OCI-LY3 (cell line): ENCODE measurements around the gene STIM1.

ENCODE experiments used
- H2AFZ ChIP-seq: fragments of 200-600, 300-600 bp; shearing (Covaris generic); 2 replicates; pipeline ENCODE4 v1.6.0; 2014; ENCODE audit warnings: antibody characterized with exemption, low read depth, low read length
- H3K27ac ChIP-seq: fragments of 200-600, 300-600 bp; sonication (generic); 2 replicates; pipeline ENCODE4 v1.5.1; 2014; ENCODE audit warnings: mild to moderate bottlenecking, low read length, moderate library complexity, mixed read lengths
- H3K27me3 ChIP-seq: fragments of 200-600, 300-600 bp; sonication (generic); 2 replicates; pipeline ENCODE4 v1.6.1; 2014; ENCODE audit warnings: low read depth, low read length, mixed read lengths
- H3K36me3 ChIP-seq: fragments of 200-600, 300-600 bp; sonication (generic); replicated peaks from 2 replicates; pipeline ENCODE3; 2014; ENCODE audit warnings: low read depth, low read length, mixed read lengths
- H3K4me1 ChIP-seq: fragments of 300-600, 200-600 bp; sonication (generic); 2 replicates; pipeline ENCODE4 v1.6.1; 2014; ENCODE audit warnings: low read length, mixed read lengths
- H3K4me2 ChIP-seq: fragments of 200-600, 300-600 bp; sonication (generic); 2 replicates; pipeline ENCODE4 v1.6.1; 2014; ENCODE audit warnings: low read length, mixed read lengths
- H3K4me3 ChIP-seq: fragments of 300-600, 200-600 bp; sonication (generic); 2 replicates; pipeline ENCODE4 v1.5.1; 2014; ENCODE audit warnings: antibody characterized with exemption, mild to moderate bottlenecking, low read length, moderate library complexity
- H3K79me2 ChIP-seq: fragments of 300-600, 200-600 bp; shearing (Covaris generic); 2 replicates; pipeline ENCODE4 v1.6.1; 2014; ENCODE audit warnings: mild to moderate bottlenecking, low read length, mixed read lengths
- H3K9ac ChIP-seq: fragments of 300-600, 200-600 bp; shearing (Covaris generic); 2 replicates; pipeline ENCODE4 v1.6.0; 2014; ENCODE audit warnings: mild to moderate bottlenecking, low read length, moderate library complexity
- H3K9me3 ChIP-seq: fragments of 200-600, 300-600 bp; shearing (Covaris generic); 2 replicates; pipeline ENCODE4 v1.6.1; 2014; ENCODE audit warnings: low read length, mixed read lengths; ENCODE audit not compliant: insufficient read depth
- H4K20me1 ChIP-seq: fragments of 200-600, 300-600 bp; sonication (generic); 2 replicates; pipeline ENCODE4 v1.6.1; 2016; ENCODE audit warnings: low read length, mixed read lengths; ENCODE audit not compliant: insufficient read depth
- EZH2phosphoT487 ChIP-seq: fragments of 200-600 bp; shearing (Covaris generic); IDR thresholded peaks from 2 replicates; pipeline ENCODE4 v1.6.1; 2018; ENCODE audit warnings: antibody characterized with exemption, mixed run types, low read depth
- TF ChIP-seq, protein P1 (sequence below): fragments of 200-600, 300-600 bp; sonication (generic); IDR thresholded peaks from 2 replicates; pipeline ENCODE4 v1.5.1; 2014; ENCODE audit warnings: antibody characterized with exemption, low read length, low read depth

Gene STIM1

DNA sequence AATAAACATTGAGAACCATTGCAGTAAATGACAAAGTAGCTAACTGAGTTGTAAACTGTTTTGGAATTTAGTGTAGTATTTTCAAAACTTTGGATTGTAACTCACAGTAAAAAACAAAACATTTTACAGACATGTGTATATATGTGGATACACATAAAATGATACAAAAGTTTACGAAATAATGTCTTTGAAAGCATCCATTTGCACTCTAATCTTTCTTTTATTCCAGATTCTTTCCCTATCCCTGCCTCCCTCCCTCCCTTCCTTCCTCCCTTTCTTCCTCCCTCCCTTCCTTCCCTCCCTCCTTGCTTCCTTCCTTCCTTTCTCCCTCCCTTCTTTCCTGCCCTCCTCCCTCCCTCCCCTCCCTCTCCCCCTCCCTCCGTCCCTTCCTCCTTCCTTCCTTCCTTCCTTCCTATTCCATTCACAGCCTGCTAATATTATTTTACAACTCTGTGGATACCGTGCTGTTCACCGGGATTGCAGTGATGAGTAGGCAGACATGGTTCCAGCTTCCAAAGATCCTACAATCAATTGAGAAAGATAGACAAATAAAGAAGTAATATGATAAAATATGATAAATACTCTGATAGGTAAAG, 242.7 kb downstream of the STIM1 start:
- Histone ChIP-seq H3K4me3 (no peak overlapping the region), H3K27ac (no peak overlapping the region), H3K4me1 (peaks cover 12% of the 10 kb centered on the region), H3K4me2 (no peak overlapping the region), H3K79me2 (peaks cover 84% of the 10 kb centered on the region), H3K36me3 (peaks cover 32% of the 10 kb centered on the region), H4K20me1 (peaks cover 18% of the 10 kb centered on the region), H2AFZ (no peak overlapping the region), H3K27me3 (no peaks in the 10 kb centered on the region), H3K9me3 (no peaks in the 10 kb centered on the region), H3K9ac (no peak overlapping the region)
- no peak for TF ChIP-seq EZH2phosphoT487
- TF ChIP-seq, protein P1, sequence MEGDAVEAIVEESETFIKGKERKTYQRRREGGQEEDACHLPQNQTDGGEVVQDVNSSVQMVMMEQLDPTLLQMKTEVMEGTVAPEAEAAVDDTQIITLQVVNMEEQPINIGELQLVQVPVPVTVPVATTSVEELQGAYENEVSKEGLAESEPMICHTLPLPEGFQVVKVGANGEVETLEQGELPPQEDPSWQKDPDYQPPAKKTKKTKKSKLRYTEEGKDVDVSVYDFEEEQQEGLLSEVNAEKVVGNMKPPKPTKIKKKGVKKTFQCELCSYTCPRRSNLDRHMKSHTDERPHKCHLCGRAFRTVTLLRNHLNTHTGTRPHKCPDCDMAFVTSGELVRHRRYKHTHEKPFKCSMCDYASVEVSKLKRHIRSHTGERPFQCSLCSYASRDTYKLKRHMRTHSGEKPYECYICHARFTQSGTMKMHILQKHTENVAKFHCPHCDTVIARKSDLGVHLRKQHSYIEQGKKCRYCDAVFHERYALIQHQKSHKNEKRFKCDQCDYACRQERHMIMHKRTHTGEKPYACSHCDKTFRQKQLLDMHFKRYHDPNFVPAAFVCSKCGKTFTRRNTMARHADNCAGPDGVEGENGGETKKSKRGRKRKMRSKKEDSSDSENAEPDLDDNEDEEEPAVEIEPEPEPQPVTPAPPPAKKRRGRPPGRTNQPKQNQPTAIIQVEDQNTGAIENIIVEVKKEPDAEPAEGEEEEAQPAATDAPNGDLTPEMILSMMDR = no peak

- TF ChIP-seq EZH2phosphoT487 = no peak
- TF ChIP-seq, protein P1 = no peak
- Histone ChIP-seq H2AFZ (no peak overlapping the region), H3K9ac (no peak overlapping the region), H3K79me2 (peaks cover 68% of the 10 kb centered on the region), H3K4me2 (no peak overlapping the region), H3K9me3 (no peaks in the 10 kb centered on the region), H4K20me1 (peaks cover 16% of the 10 kb centered on the region), H3K36me3 (peaks cover 50% of the 10 kb centered on the region), H3K4me1 (no peaks in the 10 kb centered on the region), H3K27ac (no peak overlapping the region), H3K4me3 (no peak overlapping the region), H3K27me3 (no peaks in the 10 kb centered on the region)
These were observed 247.2 kb downstream of the STIM1 start for GRCh38 chr11:4102711-4103110.

DNA sequence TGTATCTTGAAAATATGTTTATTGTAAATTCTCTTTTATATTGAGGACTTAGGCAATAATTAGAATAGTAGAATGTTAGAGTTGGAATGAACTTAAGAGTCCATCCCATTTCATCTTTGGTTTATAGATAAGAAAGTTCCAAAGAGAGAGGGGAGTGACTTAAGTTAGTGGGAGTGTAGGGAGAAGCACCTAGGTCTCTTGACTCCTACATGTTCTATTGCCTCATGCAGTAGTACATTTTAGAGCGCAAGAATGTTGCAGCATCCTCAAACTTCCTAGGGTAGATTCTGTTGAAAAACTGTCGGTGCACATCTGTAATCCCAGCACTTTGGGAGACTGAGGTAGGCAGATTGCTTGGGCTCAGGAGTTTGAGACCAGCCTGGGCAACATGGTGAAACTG, 247.8 kb downstream of the STIM1 start:
- Histone ChIP-seq H2AFZ (no peak overlapping the region), H3K9me3 (no peaks in the 10 kb centered on the region), H3K4me3 (no peak overlapping the region), H3K27ac (no peak overlapping the region), H3K27me3 (no peaks in the 10 kb centered on the region), H4K20me1 (peaks cover 16% of the 10 kb centered on the region), H3K4me1 (no peaks in the 10 kb centered on the region), H3K9ac (no peak overlapping the region), H3K4me2 (no peak overlapping the region), H3K79me2 (peaks cover 62% of the 10 kb centered on the region), H3K36me3 (peaks cover 54% of the 10 kb centered on the region)
- TF ChIP-seq EZH2phosphoT487 = no peak
- TF ChIP-seq, protein P1 = no peak

DNA sequence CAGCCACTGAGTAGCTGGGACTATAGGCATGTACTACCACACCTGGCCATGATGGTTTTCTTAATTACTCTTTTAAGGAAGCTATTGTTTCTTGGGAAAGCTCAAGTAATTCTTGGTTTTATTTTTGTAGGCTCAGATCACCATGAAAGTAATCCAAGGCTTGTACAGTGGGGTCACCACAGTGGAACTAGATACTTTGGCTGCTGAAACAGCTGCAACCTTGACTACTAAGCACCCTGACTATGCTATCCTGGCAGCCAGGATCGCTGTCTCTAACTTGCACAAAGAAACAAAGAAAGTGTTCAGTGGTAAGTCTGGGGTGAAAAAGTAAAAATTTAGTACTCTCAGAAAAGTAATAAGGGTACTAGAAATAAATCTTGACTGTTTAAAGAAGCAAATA, 250.5 kb downstream of the STIM1 start:
- Histone ChIP-seq H3K9ac (no peak overlapping the region), H3K4me3 (no peak overlapping the region), H3K27ac (no peak overlapping the region), H3K36me3 (peaks cover 43% of the 10 kb centered on the region), H3K27me3 (no peaks in the 10 kb centered on the region), H3K79me2 (peaks cover 37% of the 10 kb centered on the region), H3K4me1 (no peaks in the 10 kb centered on the region), H4K20me1 (peaks cover 5% of the 10 kb centered on the region; the same call in 1 of the 2 replicates), H3K4me2 (no peak overlapping the region), H2AFZ (no peak overlapping the region), H3K9me3 (no peaks in the 10 kb centered on the region)
- TF ChIP-seq, protein P1 = no peak
- TF ChIP-seq EZH2phosphoT487 = no peak
